ENCODE data around the gene CDK9.

CDK9 gene

GRCh38 chr9:127803507-127804352 lies 17.9 kb downstream of the CDK9 start:
- 0 out of 2 replicates have a peak overlapping the region, but pooled peaks have one; percentile 10 for H2AFZ ChIP-seq (ENCODE audit: low read depth, low read length)
- H3K79me2 ChIP-seq (ENCODE audit: low read length): peaks cover 23% of the 10 kb centered on the region
- 0 out of 2 replicates have a peak, but pooled peaks cover 4% of the 10 kb centered on the region for H4K20me1 ChIP-seq (ENCODE audit: insufficient read depth, low read length)
- peak overlapping the region; percentile 99 for H3K9ac ChIP-seq (ENCODE audit: low read length)
- peak overlapping the region; percentile 68 for H3K27ac ChIP-seq (ENCODE audit: low read length)
- peak overlapping the region; percentile 96 for H3K4me3 ChIP-seq (ENCODE audit: low read length)
- H3K4me2 ChIP-seq (ENCODE audit: low read length): peak overlapping the region; percentile 72
- peaks cover 16% of the 10 kb centered on the region for H3K4me1 ChIP-seq (ENCODE audit: low read length)
- no peaks in the 10 kb centered on the region for H3K9me3 ChIP-seq (ENCODE audit: insufficient read depth, low read length)
- TF ChIP-seq CTCF (IDR thresholded peaks at IDR 0.05; ENCODE audit: low read depth, low read length) (no peak), EZH2phosphoT487 (IDR thresholded peaks at IDR 0.05; ENCODE audit: low read depth) (no peak)
- H3K27me3 ChIP-seq (ENCODE audit: low read depth, low read length): no peaks in the 10 kb centered on the region
- peaks cover 25% of the 10 kb centered on the region for H3K36me3 ChIP-seq (replicated peaks; ENCODE audit: low read depth, low read length)

- no peak overlapping the region for H3K27ac ChIP-seq (ENCODE audit: low read length)
Observed at GRCh38 chr9:127805620-127806019, 19.8 kb downstream of the CDK9 start.

GRCh38 chr9:127806871-127807270 lies 21.0 kb downstream of the CDK9 start:
- Histone ChIP-seq H3K79me2 (ENCODE audit: low read length) (peaks cover 23% of the 10 kb centered on the region), H3K27me3 (ENCODE audit: low read depth, low read length) (no peaks in the 10 kb centered on the region), H3K4me1 (ENCODE audit: low read length) (peaks cover 12% of the 10 kb centered on the region), H2AFZ (ENCODE audit: low read depth, low read length) (no peak overlapping the region), H4K20me1 (ENCODE audit: insufficient read depth, low read length) (0 out of 2 replicates have a peak, but pooled peaks cover 4% of the 10 kb centered on the region), H3K9ac (ENCODE audit: low read length) (no peak overlapping the region), H3K9me3 (ENCODE audit: insufficient read depth, low read length) (no peaks in the 10 kb centered on the region), H3K4me2 (ENCODE audit: low read length) (no peak overlapping the region), H3K4me3 (ENCODE audit: low read length) (no peak overlapping the region), H3K27ac (ENCODE audit: low read length) (no peak overlapping the region), H3K36me3 (replicated peaks; ENCODE audit: low read depth, low read length) (peaks cover 39% of the 10 kb centered on the region)
- no peak for TF ChIP-seq CTCF (IDR thresholded peaks at IDR 0.05; ENCODE audit: low read depth, low read length)
- TF ChIP-seq EZH2phosphoT487 (IDR thresholded peaks at IDR 0.05; ENCODE audit: low read depth): no peak

More at GRCh38 chr9:127805620-127806019, 19.8 kb downstream of the CDK9 start:
- Histone ChIP-seq H3K9me3 (ENCODE audit: insufficient read depth, low read length) (no peaks in the 10 kb centered on the region), H3K9ac (ENCODE audit: low read length) (no peak overlapping the region), H2AFZ (ENCODE audit: low read depth, low read length) (no peak overlapping the region), H3K79me2 (ENCODE audit: low read length) (peaks cover 23% of the 10 kb centered on the region), H3K27me3 (ENCODE audit: low read depth, low read length) (no peaks in the 10 kb centered on the region), H3K36me3 (replicated peaks; ENCODE audit: low read depth, low read length) (peaks cover 38% of the 10 kb centered on the region), H3K4me3 (ENCODE audit: low read length) (no peak overlapping the region), H4K20me1 (ENCODE audit: insufficient read depth, low read length) (0 out of 2 replicates have a peak, but pooled peaks cover 4% of the 10 kb centered on the region), H3K4me1 (ENCODE audit: low read length) (peaks cover 16% of the 10 kb centered on the region), H3K4me2 (ENCODE audit: low read length) (no peak overlapping the region)
- TF ChIP-seq CTCF (IDR thresholded peaks at IDR 0.05; ENCODE audit: low read depth, low read length) (peak; percentile 40), EZH2phosphoT487 (IDR thresholded peaks at IDR 0.05; ENCODE audit: low read depth) (no peak)

GRCh38 chr9:127808347-127809001 lies 22.6 kb downstream of the CDK9 start:
- no peaks in the 10 kb centered on the region for H3K9me3 ChIP-seq (ENCODE audit: insufficient read depth, low read length)
- H3K27me3 ChIP-seq (ENCODE audit: low read depth, low read length): no peaks in the 10 kb centered on the region
- no peak overlapping the region for H3K4me3 ChIP-seq (ENCODE audit: low read length)
- no peak overlapping the region for H3K4me2 ChIP-seq (ENCODE audit: low read length)
- peaks cover 45% of the 10 kb centered on the region for H3K36me3 ChIP-seq (replicated peaks; ENCODE audit: low read depth, low read length)
- TF ChIP-seq EZH2phosphoT487 (IDR thresholded peaks at IDR 0.05; ENCODE audit: low read depth) (no peak), CTCF (IDR thresholded peaks at IDR 0.05; ENCODE audit: low read depth, low read length) (no peak)
- H3K79me2 ChIP-seq (ENCODE audit: low read length): peaks cover 16% of the 10 kb centered on the region
- no peak overlapping the region for H2AFZ ChIP-seq (ENCODE audit: low read depth, low read length)
- peaks cover 8% of the 10 kb centered on the region for H3K4me1 ChIP-seq (ENCODE audit: low read length)
- no peak overlapping the region for H3K27ac ChIP-seq (ENCODE audit: low read length)
- H3K9ac ChIP-seq (ENCODE audit: low read length): no peak overlapping the region
- H4K20me1 ChIP-seq (ENCODE audit: insufficient read depth, low read length): 0 out of 2 replicates have a peak, but pooled peaks cover 4% of the 10 kb centered on the region
